ENCODE results near the gene IWS1.

GRCh38 chr2:127560931-127561280 is 34.6 kb upstream of the IWS1 start:
- TF ChIP-seq, protein P1, sequence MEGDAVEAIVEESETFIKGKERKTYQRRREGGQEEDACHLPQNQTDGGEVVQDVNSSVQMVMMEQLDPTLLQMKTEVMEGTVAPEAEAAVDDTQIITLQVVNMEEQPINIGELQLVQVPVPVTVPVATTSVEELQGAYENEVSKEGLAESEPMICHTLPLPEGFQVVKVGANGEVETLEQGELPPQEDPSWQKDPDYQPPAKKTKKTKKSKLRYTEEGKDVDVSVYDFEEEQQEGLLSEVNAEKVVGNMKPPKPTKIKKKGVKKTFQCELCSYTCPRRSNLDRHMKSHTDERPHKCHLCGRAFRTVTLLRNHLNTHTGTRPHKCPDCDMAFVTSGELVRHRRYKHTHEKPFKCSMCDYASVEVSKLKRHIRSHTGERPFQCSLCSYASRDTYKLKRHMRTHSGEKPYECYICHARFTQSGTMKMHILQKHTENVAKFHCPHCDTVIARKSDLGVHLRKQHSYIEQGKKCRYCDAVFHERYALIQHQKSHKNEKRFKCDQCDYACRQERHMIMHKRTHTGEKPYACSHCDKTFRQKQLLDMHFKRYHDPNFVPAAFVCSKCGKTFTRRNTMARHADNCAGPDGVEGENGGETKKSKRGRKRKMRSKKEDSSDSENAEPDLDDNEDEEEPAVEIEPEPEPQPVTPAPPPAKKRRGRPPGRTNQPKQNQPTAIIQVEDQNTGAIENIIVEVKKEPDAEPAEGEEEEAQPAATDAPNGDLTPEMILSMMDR (IDR thresholded peaks at IDR 0.05): no peak
- no peak for TF ChIP-seq RFX5 (IDR thresholded peaks at IDR 0.05)
- no peak for TF ChIP-seq MAX (IDR thresholded peaks at IDR 0.05)
- TF ChIP-seq JUN (IDR thresholded peaks at IDR 0.05): no peak
- no peak for TF ChIP-seq ESRRA (IDR thresholded peaks at IDR 0.05; ENCODE audit: borderline replicate concordance, low read length)
- TF ChIP-seq RNF2 (IDR thresholded peaks at IDR 0.05; ENCODE audit: borderline replicate concordance, low read depth): no peak
- TF ChIP-seq TP53 (CRISPR knock-in tag; IDR thresholded peaks at IDR 0.05): no peak
- TF ChIP-seq KDM1A (IDR thresholded peaks at IDR 0.05; ENCODE audit: low read depth): no peak
- TF ChIP-seq RARB (CRISPR knock-in tag; IDR thresholded peaks at IDR 0.05): no peak
- TF ChIP-seq POLR2A (IDR thresholded peaks at IDR 0.05; ENCODE audit: low read length): no peak
- no peak for TF ChIP-seq CHD4 (IDR thresholded peaks at IDR 0.05; ENCODE audit: borderline replicate concordance)

All from A549 (cell line).